Bone marrow (tissue), 2 donors: ENCODE results near the gene EHMT1.

Experiments used
- DNase-seq, 2 donors: peaks; one replicate each; lab custom pipeline; 2025; lab: John Stamatoyannopoulos, UW

The EHMT1 gene

DNA sequence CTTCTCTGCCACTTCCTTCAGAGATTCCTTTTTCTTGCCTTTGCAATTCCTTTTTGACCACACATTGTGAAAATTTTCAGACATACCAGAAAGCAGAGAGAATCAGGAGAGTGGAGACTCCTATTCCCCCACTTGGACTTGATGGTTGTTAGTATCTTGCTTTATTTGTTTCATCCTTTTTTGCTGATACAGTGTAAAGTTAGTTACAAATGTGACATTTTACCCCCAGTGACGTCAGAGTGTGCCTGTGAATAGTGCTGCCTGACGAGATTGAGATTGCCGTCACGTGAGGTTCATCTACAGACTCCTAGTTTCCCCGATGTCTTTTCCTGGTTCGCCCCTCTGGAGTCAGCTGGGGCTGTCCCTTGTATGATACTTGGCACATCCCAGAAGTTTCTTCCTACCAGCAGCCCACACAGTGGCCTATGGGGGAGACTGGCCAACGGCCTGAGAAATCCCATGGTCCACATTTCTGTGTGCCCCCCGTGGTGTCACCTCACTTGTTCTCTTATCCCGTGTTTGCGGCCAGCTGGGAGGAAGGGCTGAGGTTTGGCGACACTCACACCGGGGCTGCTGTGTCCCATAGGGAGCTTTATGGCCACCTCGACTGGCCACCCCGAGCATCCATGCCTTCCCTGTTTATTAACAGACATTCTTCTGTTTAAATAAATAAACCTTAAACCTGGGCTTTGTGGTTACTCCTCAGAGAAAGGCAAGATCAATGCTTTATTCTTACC, 210.6 kb downstream of the EHMT1 start:
- no peak for DNase-seq

DNA sequence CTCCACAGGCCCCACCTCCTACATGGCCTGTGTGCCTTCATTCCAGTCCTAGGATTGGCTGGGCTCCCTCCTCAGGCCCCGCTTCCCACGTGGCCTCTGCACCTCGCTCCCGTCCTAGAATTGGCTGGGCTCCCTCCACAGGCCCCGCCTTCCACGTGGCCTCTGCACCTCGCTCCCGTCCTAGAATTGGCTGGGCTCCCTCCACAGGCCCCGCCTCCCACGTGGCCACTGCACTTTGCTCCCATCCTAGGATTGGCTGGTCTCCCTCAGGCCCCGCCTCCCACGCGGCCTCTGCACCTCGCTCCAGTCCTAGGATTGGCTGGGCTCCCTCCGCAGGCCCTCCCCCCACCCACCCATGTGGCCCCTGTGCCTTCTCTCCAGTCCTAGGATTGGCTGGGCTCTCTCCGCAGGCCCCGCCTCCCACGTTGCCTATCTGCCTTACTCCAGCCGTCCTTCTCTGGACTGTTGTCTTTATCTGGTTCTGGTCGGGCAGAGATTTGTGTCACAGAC, 213.4 kb downstream of the EHMT1 start:
- DNase-seq = no peak

DNA sequence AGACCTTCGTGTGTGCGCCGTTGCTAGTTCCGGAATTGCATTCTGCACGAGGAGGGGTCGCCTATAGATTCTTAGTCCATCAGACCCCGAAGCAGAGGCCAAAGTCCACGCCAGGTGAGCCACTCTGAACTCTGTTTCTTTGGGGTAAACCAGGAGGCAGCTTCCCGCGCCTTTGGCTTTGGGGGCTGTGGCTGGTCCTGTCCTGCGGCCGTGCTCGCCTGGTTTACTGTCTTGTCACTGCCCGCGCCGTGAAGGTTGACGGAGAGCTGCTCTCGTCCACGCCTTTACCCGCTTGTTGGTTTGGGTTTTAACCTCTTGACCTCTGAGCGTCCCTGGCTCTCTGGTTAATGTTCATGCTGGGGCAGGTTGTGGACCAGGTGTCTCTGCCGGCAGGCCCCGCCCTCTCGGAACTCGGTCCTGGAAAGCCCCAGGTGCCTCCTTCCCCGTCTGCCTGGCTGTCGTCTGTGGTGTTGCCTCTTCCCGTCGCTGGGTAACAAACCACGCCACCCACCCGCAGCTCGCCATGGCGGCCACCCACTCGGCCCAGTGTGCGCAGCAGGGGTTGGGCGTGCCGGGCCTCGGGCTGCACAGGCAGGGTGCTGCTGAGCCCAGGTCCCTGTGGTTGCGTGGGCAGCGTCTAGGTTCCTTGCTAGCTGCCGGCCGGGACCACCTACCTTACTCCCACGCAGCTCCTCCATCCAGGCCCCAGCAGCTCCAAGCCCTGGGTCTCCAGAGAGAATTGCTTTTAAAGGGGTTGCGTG, 214.2 kb downstream of the EHMT1 start:
- DNase-seq = no peak

DNA sequence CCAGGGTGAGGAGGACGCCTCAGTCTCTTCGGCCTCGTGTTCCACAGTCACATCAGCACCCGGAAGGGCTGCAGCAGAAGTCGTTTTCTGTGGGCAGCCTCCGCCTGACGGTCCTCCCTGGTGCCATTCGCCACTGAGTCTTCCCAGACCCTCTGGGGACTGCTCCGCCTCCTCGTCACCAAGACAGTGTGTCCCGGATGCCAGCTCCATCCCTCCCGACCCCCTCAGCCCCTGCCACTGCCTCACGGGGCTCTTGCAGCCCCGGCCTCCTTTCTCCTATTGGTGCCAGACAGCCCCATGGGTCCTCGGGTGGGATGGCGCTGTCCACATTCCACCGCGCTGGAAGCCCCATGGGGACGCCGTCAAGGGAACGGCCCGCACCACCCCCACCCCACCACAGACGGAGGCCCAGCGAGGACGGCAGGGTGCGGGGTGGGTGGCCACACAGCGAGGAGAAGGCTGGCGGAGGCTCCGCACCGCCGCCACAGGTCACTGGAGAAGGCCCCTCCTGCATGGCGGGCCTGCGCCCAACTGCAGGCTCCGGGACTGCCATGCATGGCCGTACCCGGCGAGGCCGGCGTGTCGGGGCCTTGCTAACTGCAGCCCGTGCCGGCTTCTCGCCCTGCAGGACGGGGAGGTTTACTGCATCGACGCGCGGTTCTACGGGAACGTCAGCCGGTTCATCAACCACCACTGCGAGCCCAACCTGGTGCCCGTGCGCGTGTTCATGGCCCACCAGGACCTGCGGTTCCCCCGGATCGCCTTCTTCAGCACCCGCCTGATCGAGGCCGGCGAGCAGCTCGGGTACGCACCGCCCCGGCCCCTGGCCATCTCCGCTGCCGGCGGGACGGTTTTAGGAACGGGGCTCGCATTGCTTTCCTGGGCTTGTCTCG, 215.2 kb downstream of the EHMT1 start:
- DNase-seq = no peak

DNA sequence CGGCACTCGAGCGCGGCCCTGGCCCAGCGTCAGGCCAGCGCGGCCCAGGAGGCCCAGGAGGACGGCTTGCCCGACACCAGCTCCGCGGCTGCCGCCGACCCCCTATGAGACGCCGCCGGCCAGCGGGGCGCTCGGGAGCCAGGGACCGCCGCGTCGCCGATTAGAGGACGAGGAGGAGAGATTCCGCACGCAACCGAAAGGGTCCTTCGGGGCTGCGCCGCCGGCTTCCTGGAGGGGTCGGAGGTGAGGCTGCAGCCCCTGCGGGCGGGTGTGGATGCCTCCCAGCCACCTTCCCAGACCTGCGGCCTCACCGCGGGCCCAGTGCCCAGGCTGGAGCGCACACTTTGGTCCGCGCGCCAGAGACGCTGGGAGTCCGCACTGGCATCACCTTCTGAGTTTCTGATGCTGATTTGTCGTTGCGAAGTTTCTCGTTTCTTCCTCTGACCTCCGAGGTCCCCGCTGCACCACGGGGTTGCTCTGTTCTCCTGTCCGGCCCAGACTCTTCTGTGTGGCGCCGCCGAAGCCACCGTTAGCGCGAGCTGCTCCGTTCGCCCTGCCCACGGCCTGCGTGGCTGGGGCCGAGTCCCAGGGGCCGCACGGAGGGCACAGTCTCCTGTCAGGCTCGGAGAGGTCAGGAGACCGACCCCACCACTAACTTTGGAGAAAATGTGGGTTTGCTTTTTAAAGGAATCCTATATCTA, 216.2 kb downstream of the EHMT1 start:
- no peak for DNase-seq

DNA sequence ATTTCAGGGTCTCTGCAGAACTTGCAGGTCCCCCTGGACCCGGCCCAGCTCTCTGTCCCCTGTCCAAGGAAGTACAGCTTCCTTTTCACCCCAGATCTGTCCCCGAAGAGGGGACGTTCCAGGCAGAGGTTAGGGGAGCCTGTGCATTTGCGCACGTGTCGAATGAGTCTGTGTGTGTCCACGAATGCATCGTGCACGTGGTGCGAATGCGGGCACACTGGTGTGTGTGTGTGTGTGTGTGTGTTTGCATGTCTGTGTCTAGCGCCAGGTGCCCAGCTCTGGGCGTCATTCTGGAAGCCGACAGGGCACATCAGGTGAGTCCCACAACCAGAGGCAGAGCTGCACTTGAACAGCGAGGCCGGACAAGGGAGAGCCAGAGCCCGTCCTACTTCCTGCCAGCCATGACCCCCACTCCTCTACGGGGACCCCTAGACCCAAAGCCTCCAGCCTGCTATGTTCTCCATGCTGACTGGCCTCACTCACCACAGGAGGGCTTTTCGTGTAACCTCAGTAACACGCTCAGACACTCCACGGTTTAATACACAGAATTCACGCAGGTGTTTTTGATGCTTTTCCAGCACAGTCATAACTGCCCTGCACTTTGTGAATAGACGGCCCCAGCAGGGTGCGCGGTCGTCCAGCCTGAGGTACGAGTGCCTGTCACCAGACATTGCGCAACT, 217.5 kb downstream of the EHMT1 start:
- DNase-seq = no peak

DNA sequence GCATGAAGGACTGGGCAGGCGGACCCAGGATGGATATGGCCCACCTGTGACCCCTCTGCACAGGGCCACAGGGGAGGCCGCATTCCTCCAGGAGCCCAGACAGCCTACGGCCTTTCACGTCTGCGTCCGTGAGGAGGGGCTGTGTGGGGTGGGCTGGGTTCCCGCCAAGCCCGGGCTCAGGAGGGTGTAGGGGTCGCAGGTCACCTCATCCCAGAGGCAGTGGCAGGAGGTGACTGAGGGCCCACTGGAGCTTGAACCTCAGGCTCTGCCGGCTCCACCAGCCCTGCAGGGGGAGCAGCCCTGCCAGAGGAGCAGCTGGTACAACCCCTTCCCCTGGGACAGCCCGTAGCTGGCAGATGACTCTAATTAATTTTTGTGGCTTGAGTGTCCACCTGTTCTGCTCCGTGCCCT, 218.0 kb downstream of the EHMT1 start:
- DNase-seq = no peak

DNA sequence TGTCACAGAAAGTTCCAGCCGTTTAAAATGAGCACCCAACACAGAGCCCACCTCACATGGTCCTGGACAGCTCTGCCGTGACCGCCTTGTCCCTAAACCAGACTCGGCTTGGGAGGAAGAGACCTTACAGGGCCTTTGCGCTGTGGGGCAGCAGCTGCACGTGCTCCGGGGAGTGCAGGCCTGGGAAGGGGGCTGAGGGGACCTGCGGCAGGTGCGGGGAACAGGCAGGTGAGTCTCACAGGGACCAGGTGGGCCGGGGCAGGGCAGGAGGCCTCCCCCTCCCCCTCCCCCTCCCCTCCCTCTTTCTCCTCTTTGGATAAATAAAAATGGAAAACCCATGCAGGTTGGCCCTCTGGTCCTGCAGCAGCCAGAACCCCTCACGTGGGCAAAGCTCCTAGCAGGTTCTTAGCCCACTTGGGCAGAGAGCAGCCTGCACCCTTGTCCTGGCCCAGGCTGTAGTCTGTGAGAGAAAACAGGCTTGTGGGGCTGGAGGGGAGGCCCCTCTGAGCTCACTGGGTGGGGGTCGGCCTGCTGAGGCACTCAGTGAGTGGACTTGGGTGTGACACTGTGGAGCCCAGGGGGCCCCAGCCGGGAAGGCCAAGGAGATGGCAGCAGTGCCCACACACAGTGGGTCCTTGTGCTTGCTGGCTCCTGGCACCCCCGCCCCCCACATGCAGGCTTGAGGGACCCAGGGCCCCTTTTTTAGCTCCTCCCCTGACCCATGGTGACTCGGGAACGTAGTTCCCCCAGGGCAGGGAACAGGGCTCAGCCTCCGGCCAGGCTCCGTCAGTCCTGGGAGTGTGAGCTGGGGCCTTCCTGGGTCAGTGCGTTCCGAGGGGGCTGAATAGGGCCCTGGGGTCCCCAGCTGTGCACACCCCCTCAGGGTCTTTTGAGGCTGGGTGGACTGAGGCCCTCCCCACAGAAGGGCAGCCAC, 218.8 kb downstream of the EHMT1 start:
- no peak for DNase-seq

DNA sequence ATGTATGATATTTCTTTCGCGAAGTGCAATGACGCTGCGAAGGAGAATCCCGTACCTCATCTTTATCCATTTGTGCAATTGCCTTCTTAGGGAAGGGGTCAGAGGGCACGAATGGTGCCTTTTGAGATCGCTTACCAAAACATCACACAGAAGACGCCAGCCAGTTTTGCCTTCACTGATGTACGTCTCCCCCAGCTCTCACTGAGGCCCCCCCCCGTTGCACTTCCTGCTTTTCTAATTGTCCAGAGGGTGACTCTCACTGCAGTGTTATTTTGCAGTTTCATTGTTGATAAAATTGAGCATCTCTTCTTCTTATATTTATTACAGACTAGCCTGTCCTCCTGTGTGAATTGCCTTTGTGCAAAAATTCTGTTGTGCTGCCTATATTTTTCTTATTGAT, 219.8 kb downstream of the EHMT1 start:
- no peak for DNase-seq

DNA sequence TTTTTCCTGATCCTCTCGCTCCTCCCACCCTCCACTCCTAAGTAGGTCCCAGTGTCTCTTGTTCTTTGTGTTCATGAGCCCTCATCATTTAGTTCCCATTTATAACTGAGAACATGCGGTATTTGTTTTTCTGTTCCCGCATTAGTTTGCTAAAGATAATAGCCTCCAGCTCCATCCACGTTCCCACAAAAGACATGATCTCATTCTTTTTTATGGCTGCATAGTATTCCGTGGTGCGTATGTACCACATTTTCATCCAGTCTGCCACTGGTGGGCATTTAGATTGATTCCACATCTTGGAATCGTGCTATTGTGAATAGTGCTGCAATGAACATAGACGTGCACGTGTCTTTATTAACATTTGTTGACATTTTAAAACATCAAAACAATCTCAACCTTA, 224.6 kb downstream of the EHMT1 start:
- DNase-seq = no peak

DNA sequence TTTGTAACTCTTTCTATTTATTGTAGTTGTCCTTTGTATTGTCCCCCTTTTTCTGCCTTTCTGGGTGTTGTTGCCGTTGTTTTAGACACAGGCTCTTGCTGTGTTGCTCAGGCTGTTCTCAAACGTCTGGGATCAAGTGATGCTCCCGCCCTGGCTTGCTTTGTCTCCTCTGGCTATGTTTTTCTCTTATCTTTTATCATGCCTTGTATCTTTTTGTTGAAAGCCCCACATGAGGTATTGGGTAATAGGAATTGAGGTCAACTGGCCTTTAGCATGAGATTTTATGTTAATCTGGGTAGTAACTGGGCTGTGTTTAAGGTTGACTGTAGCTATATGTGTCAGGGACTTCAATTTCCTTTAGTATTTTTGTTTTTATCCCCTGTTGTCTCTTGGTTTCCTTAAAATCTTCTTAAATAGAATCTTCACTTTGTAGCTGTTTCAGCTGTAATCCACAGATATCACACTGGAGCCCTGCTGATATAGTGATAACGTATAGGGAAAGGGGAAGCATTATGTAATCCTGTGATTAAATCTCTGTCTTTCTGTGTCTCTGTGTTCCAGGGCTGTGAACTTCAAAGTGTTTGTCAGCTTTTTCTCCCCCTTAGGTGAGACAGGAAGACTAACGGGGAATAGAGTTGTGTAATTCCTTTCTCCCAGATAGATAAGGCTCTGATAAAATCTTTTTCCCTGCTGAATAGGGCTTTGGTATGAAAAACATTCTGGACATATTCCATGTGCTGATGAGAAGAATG, 232.9 kb downstream of the EHMT1 start:
- no peak for DNase-seq

DNA sequence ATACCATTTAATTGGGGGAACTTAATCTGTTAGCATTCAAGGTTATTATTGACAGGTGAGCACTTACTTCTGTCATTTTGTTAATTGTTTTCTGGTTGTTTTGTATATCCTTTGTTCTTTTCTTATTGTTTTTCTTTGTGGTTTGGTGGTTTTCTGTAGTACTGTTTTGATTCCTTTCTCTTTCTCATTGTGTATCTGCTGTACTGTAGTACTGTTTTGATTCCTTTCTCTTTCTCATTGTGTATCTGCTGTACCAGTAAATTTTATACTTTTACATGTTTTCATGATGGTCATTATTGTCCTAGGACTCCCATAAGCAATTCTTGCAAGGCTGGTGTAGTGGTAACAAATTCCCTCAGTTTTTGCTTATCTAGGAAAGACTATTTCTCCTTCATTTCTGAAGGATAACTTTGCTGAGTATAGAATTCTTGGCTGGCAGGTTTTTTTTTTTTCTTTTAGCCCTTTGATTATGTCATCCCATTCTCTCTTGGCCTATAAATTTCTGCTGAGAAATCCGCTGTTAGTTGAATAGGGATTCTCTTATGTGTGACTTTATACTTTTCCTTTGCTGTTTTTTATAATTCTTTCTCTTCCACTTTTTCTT, 234.7 kb downstream of the EHMT1 start:
- no peak for DNase-seq

DNA sequence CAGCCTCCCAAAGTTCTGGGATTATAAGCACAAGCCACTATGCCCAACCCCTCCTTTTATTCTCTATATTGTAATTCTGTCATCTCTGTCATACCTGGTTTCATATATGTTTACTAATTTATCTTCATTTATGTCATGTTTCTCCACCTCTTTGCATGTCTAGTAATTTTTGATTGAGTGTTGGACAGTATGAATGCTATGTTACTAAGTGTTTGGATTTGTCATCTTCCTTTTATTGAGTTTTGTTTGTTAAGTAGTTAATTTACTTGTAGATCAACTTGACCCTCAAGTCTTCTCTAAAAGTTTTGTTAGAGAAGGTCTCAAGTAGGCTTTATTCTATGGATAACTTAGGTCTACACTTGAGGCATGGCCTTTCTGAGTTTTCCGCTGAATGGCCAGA, 241.6 kb downstream of the EHMT1 start:
- no peak for DNase-seq

DNA sequence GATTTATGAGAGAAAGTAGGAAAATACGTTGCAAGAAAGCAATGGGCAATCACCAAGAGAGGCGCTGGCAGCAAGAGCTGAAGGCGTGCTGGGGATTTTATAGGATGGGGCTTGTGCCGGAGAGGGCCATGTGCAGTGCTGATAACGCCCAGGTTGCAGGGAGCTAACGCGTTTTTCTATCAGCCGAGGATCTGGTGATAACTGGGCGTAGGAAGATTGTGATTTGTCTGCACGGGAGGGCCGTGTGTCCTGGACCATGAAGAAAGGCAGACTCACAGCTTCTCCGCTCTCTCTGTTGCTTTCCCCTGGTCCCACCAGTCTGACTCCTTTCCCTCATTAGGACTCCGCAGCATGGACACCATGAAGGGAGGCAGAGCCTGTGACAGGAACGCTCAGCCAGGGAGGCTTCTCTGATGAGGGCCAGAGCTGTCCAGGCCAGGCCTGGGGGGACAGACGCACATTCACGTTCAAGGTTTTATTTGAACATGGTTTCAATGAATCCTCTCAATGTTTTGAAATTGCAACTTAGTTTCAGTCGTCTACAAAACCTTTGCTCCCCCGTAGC, 246.9 kb downstream of the EHMT1 start:
- no peak for DNase-seq

DNA sequence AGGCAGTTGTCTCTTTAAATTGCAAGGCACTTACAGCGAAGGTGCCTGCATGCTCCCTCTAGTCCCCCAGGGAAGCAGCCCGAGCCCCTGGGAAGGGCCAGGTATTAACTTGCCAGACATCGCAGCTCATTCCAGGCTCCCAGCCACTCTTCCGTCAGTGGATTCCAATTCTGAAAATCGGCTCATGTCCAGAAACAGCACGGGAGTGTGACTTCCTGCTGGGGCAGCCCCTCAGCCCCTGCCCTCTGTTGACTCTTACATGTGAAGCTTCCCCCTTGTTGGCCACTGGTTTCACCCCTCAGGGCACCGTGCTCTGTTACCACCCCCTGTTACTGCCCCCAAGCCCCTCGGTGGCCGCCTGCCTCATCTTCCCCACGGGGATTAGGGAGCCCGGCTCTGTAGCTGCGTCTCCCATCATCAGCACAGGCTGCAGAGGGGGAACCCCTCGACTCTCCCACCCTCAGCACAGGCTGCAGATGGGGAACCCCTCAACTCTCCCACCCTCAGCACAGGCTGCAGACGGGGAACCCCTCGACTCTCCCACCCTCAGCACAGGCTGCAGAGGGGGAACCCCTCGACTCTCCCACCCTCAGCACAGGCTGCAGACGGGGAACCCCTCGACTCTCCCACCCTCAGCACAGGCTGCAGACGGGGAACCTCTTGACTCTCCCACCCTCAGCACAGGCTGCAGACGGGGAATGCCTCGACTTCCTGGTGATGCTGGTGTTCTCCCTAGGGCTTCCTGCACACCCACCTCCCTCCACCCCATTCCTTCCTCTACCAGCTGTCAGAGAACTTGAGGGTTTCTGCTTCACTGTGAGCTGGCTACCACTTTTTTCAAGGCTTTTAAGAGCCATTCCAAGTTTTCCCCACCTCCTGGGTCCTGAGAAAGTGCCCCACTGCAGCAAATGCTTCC, 247.7 kb downstream of the EHMT1 start:
- no peak for DNase-seq

DNA sequence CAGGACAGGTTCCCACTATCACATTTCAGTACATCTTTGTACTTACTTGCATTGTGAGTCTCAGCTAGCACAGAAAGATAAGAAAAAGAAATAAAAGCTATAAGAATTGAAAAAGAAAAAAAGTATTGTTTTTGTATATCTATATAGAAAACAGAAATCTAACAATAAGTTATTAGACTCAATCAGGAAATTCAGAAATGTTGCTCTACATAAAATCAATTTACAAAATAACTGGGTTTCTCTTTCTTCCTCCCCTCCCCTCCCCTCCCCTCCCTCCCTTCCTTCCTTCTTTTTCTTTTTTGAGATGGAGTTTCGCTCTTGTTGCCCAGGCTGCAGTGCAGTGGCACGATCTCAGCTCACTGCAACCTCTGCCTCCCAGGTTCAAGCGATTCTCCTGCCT, 251.6 kb downstream of the EHMT1 start:
- no peak for DNase-seq

DNA sequence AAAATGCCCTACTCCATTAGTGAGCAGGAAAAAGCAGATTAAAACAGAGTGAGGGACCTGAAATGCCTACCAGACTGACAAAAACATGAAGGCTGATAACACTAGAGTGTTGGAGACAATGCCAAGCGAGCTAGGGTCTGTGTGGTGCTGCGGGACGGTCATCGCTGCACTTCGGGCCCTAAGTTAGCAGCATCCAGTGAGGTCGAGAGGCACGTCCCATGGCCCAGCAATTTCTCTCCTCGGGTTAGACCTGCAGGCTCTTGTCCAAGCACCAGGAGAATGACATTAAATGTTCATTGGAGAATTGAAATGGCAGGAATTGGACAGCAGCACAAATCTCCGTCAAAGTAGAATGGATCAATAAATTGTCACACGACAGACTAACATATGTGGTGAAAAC, 253.5 kb downstream of the EHMT1 start:
- no peak for DNase-seq

DNA sequence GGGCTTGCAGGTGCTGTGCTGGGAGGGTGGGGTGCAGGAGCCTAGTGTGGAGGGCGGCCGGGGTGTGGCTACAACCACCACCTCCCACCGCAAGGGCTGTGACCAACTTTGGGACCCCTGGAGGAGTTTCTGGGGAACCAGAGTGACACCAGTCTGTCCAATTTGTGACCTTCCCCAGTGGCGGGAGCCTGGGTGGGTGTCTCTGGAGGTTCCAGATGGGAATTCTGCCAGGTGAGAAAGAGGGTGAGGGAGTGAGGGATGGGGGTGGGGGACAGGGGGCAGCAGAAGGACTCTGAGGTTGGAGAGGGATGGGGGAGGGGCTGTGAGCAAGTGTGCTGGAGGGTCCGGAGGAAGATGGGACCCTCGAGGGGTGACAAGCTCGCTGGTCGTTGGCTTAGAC, 254.6 kb downstream of the EHMT1 start:
- DNase-seq = no peak
